Medulla oblongata (tissue), 1 donor: Measurements from ENCODE around the gene PINLYP.
A peak's percentile ranks its signal among the peaks of the same experiment; 100 is the strongest.

Experiments used
- DNase-seq: peaks from one replicate; pipeline ENCODE4 v3.0.0-alpha.2; 2015; ENCODE audit errors: extremely low spot score

Gene PINLYP

GRCh38 chr19:43548706-43549105 lies 26.9 kb upstream of the PINLYP start:
- DNase-seq, result no peak

- DNase-seq, result no peak
Measured at GRCh38 chr19:43551399-43552197, 24.0 kb upstream of the PINLYP start.

- no peak for DNase-seq
Measured at GRCh38 chr19:43552198-43552450, 23.5 kb upstream of the PINLYP start.

GRCh38 chr19:43552616-43553015 lies 23.0 kb upstream of the PINLYP start:
- no peak for DNase-seq

- no peak for DNase-seq
Measured at GRCh38 chr19:43553656-43554055, 21.9 kb upstream of the PINLYP start.

GRCh38 chr19:43554317-43554895 lies 21.2 kb upstream of the PINLYP start:
- no peak for DNase-seq

GRCh38 chr19:43555185-43555770 lies 20.3 kb upstream of the PINLYP start:
- peak; percentile 88 for DNase-seq

- DNase-seq, result no peak
Measured at GRCh38 chr19:43560687-43561086, 14.9 kb upstream of the PINLYP start.

GRCh38 chr19:43561139-43561970 lies 14.2 kb upstream of the PINLYP start:
- DNase-seq, result no peak

GRCh38 chr19:43562226-43562697 lies 13.3 kb upstream of the PINLYP start:
- DNase-seq, result no peak

- DNase-seq, result peak; percentile 74
Measured at GRCh38 chr19:43562698-43563241, 12.8 kb upstream of the PINLYP start.

- no peak for DNase-seq
Measured at GRCh38 chr19:43563816-43564457, 11.7 kb upstream of the PINLYP start.

GRCh38 chr19:43564800-43565199 lies 10.8 kb upstream of the PINLYP start:
- DNase-seq, result no peak

- no peak for DNase-seq
Measured at GRCh38 chr19:43569657-43570056, 5.9 kb upstream of the PINLYP start.

GRCh38 chr19:43570174-43570791 lies 5.3 kb upstream of the PINLYP start:
- no peak for DNase-seq

GRCh38 chr19:43572171-43572588 lies 3.4 kb upstream of the PINLYP start:
- no peak for DNase-seq

- no peak for DNase-seq
Measured at GRCh38 chr19:43574424-43575155, 1.0 kb upstream of the PINLYP start.

GRCh38 chr19:43575955-43576878 lies 616 bp downstream of the PINLYP start:
- DNase-seq, result no peak

GRCh38 chr19:43578787-43579186 lies 3.2 kb downstream of the PINLYP start:
- DNase-seq, result no peak
